Stimulated activated CD8-positive, alpha-beta memory T cell treated with anti-CD3 and anti-CD28 coated beads, Interleukin-4, amount 100 ng/mL, for 48 hours (primary cell): Measurements from ENCODE around the gene PDZD2.
"Not testable (repeated sequence)": the region's sequence is repeated elsewhere in the genome, so short reads cannot be mapped to it uniquely, and the experiment has no call there.

Experiments used
- DNase-seq: peaks from one replicate; pipeline ENCODE4 v3.0.0-alpha.2; 2020

The PDZD2 gene

DNA sequence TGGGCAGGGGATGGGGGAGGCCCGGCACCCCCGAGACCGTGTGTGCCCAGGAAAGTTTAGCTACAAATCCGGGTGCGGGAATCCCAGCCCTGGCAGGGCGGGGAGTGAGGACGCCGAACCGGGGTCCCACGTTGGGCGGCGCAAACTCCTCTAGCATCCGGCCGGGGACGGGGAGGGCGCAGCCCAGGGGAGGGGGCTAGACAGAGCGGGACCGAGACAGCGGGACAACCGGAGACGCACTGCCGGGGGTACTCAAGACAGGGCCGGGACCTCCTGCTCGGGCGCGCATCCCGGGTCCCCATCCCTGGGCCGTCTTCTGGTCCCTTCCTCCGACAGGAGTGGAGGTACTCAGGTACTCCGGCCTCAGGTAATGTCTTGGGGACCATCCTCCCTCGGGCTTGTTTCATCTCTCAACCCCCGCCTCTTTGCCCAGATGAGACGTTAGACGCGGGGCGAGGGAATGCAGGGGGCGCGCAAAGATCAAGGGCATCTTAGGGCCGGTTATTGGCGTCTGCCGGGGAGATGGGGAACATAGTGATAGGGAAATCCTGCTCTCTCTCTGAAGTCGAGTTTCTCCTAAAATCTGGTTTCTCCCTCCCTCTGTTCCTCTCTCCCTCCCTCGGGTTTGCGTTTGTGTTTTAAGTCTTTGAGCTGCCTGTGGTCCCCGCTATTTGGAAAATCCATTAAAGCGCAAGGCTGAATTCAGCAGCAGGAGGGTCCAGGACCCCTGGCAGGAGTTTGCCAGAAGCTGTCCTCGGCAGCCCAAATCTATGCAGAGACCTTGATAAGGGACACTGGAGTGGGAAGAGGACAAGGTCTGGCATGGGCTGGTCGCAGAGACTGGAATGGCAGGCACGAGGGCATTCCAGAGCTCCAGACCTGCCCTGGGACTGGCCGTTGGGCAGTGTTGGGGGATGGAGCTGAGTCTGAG lies 815 bp downstream of the PDZD2 start:
- peak; percentile 28 for DNase-seq

DNA sequence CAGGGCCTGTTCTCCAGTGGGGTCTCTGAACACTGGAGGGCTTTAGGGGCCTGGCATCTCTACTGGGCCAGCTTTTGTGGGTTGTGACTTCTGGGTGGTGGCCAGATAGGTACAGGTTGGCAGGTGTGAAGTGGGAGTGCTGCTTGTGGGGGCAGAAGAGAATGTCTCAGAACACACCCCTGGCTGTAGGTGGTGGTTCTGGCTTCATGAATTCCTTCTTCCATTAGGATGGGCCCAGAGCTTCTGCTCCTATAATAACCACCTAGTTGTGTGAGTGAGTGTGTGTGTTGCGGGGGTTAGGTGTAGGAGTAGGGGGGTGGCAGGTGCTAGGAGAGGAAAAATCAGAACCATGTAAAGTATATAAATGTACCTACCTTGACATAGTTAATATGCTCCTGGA lies 1.6 kb downstream of the PDZD2 start:
- DNase-seq, result no peak

DNA sequence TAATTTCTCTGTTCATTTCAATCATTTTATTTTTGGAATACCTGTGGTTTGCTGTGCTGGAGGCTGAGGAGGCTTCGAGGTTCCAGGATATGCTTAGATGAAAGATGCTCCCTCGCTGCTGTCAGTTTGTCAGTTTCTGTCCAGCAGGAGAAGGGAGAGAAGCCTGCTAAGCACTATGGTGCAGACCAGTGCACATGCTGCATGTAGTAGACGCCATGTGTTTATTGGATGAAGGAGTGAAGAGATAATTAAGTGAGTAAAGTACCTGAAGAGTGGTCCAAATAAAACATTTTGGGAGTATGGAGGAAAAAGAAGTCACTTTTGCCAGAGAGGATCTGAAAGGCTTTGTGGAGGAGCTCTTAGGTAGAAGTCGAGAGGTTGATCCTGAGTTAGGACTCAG lies 2.1 kb downstream of the PDZD2 start:
- no peak for DNase-seq

DNA sequence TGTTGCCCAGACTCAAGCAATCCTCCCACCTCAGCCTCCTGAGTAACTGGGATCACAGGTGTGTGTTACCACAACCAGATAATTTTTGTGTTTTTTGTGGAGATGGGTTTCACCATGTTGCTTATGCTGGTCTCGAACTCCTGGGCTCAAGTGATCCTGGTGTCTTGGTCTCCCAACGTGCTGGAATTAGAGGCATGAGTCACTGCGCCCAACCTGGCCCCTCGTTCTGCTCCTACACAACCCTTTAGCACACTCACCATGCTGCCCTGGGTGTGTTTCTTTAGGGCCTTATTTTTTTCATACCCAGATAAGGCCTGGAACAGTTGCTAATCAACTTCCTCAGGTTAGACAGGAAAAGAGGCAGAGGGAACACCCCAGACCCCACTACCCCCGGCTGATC lies 2.6 kb downstream of the PDZD2 start:
- no peak for DNase-seq

DNA sequence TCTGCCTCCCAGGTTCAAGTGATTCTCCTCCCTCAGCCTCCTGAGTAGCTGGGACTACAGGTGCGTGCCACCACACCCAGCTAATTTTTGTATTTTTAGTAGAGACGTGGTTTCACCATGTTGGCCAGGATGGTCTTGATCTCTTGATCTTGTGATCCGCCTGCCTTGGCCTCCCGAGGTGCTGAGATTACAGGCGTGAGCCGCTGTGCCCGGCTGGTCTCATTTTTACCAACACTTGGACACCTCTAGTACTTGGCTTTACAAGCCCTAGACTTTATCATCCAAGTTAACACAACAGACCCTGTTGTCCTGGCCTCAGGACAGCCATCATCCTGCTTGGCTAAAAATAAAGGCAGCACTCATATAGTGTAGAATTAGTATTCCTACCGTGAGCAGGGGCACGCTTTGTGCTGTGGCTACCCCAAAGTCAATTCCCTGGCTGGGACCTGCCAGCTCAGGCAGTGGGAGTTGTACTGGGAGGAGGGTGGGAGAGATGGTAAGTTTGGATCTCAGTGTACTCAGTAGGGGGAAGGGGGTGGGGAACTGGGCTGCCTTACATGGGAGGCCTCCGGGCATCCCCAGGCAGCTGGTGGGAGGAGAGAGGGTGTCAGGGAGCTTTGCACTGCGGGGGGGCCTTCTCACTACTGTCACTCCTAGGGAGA lies 6.6 kb downstream of the PDZD2 start:
- no peak for DNase-seq

DNA sequence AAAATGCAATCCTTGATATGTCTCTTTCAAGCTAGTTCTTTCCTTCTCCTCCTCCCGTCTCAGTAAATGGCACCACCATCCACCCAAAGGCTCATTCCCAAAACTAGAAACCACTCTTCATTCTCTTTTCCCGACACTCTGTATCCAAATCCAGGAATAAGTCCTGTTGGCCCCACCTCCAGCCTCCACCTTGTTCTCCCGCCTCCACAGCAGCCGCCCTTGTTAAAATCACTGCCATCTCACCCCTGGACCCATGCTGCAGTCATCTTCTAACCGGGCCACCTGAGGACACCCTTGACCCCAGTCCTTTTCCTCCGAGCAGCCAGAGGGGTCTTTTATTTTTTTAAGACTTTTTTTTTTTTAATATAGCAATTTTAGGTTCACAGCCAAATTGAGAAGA lies 9.4 kb downstream of the PDZD2 start:
- DNase-seq, result no peak

DNA sequence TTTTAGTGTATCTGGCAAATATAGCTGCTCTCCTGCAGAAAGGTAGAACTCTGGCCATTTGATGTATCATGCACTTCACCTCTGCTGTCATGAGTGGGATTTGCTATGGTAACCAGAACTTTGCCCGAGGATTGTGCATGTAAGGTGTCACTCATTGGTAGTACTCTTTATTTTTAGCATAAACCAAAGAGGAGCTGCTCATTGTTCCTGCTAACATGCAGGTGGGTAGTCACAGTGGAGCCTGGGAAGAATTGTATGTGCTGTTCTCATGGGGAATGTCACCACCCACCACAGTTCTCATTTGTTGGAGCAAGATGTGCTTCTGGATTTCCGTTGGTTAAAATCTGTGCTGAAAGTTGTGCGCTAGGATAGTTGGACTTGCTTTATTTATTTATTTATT lies 12.3 kb downstream of the PDZD2 start:
- DNase-seq, result no peak

DNA sequence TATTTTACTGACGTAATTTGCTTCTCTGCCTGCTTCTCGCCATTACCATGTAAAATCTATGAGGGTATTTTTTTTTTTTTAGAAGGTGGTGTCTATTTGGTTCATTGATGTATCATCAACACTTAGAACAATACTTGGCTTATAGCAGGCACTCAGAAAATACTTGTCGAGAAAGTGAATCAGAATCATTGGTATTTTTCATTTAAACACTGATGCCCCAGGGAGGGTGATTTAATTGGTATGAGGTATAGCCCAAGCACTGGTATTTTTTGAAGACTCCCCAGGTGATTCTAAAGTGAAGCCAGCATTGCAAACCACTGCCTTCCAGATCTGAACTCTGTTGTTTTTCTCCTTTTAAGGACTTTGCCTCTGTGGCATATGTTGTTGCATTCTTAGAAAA lies 16.6 kb downstream of the PDZD2 start:
- DNase-seq, result no peak

DNA sequence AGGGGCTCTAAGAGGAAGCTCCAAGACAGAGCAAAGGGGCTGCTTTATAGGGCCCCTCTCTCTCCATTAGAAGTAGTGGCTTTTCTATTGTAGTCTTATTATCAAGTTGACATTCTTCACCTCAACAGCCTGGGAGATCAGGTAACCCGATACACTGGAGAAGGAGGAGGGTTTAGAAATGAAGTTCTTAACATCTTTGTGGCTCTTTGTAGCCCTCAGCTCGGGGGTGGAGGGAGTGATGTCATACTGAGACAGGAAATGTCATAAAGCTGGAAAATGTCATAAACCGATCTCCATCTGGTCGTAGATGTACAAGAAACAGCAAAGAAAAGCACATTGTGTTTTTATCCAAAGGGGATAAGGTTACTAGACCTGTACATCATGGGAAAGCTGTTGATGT lies 17.9 kb downstream of the PDZD2 start:
- no peak for DNase-seq

DNA sequence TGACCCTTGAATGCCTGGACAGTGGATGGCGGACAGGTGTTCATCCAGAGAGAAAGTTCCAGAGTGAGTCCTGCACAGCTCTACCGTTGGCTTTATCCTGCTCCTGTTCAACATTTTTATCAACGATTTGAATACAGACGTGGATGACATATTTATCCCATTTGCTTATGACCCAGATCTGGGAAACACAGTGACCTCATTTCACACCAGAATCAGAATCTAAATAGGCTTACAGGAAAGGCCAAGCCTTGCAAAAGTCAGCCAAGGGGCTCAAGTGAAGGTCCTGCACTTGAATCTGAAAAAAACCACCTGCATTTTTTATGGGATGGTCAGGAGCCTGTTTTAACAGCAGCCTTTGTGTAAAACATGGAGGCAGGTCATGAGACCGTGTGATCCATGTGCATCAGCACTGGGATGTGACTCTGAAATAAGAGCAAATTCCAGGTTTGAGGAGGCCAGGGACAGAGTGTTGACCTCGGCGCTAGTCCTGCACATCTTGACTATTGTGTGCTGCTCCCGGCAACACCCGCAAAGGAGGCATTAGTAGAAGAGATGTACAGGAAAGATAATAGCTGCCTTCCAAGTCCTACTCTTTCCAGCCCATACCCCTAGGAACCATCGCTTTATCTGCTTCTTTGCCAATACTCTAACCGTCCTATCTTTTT lies 18.5 kb downstream of the PDZD2 start:
- DNase-seq, result no peak

DNA sequence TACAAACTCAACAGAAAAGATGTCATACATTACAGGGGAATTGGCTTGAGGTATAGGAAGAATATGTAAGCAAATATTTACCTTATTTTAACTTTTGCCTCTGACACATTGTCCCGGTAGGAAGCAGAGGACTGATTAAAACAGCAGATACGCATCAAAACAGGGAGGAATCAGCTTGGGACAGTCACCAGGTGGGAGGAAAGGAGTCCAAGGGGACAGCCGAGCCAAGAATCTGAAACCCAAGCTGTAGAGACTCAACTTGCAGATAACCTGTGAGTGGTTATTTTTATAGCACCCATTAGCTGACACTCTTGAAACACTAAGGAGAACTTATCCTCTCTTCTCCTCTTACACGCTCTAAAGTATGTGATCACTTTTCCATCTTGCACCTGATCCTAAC lies 22.3 kb downstream of the PDZD2 start:
- no peak for DNase-seq

DNA sequence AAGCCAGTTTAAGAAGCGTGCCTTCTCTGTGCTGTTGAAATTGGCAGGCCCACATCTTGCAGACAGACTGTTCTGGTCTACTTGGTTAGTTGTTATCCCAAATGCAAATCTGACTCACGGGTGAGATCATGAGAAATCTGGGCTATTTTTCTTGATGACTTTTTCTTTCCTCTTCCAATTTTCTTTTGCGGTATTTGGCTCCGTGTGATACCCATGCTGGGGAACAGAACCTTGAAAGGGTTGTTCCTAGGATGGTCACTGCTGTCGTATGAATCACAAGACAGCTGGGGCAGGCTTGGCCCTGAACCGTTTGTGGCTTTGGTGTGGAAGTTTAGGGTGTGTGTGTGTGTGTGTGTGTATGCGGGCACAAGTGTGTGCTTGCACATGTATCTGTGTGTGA lies 24.6 kb downstream of the PDZD2 start:
- DNase-seq, result no peak

DNA sequence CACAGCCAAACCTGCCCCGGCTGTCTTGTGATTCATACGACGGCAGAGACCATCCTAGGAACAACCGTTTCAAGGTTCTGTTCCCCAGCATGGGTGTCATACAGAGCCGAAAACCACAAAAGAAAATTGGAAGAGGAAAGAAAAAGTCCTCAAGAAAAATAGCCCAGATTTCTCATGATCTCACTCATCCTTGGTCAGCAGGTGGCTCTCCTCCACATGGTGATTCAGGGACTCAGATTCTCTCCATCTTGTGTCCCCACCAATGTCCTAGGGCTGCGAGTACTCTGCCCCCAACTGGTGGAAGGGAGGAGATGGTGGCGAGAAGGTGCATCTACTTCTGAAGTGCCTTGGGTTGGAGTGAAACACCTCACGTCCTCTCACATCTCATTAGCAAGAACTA lies 25.6 kb downstream of the PDZD2 start:
- no peak for DNase-seq

DNA sequence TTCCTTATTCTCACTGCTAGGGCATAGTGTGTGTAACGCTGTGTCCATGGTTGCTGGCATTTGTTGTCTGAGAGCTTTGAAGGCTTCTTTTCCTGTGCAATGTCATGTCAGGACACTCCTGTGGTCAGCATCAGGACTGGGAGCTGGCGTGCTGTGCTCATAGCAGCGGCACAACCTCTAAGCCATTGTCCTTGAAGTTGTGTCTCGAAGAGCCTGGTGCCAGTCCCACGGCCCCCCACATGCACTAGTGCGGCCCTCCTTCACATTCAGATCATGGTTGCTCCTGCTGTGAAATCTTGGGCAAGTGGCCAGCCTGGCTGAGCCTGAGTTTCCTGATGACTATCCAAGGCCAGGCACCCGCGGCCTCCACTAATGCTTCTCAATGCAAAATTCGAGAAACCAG lies 32.4 kb downstream of the PDZD2 start:
- DNase-seq, result no peak

DNA sequence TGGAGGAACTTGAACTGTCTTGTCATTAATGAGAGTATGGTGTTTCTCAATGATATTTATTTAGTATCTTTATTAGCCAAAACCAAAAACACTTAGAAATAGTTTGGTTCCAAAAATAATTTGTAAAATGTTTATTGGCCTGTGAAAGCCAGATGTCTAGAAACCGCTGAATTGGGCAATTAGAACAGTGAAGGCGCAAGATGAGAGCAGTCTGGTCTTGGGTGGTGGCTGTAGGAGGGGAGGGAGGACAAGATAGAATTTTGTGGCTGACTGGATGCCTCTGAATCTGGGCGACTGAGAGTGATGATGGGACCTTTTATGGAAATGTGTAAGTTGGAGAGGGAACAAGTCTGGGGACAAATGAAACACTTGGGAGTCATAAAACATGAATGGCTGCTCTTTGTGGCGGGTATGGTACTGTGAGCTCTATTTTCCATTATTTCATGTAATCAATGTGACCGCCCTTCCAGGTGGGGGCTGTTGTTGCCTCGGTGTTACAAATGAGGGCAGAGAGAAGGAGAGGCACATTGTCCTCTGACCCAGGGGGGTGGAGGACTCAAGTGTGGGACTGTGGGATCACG lies 35.5 kb downstream of the PDZD2 start:
- no peak for DNase-seq

DNA sequence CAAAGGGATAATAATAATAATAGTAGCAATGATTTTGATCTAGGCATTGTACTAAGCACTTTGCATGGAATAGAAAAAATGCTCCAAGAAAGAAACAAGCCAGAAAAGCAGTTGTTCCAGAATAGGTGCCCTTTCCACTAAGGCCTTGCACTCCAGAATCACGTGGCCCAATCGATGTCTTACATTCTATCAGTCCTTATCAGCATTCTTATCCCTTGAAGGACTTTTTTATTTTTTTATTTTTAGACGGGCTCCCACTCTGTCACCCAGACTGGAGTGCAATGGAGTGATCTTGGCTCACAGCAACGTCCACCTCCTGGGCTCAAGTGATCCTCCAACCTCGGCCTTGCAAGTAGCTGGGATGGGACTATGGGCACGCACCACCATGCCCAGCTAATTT lies 36.5 kb downstream of the PDZD2 start:
- DNase-seq, result no peak

DNA sequence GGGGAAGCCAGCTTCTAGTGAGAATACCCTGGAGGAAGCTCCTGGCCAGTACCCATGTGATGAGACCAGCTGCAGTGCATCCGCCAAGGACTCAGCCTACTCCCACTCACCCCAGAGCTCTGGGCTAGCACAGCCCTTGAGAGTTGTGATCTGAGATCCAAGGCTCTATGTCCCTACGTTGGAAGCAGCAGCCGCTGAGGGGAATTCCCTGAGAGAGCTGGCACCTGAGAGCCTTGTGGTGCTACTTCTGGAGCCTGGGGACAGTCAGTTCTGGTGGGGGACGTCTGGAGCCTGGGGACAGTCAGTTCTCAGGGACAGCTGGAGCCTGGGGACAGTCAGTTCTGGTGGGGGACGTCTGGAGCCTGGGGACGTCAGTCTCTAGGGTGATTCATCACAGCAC lies 39.2 kb downstream of the PDZD2 start:
- no peak for DNase-seq

DNA sequence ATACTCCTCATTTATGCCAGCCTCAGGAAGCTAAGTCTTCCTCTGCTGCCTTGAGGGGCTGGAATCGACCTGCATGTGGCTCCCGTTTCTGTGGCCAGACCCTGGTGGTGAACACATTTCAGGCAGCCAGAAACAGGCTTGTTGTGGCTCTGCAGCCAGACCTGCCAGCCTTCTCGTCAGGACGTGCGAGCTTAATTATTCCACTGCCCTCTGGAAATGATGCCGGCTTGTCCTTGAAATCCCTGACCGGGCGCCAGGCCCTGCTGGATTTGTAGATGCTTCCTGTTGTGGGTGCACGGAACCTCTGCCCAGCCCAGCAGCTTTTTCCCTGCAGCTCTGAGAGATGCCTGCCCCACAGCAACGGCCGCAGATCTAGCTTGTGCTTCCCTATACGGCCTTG lies 41.6 kb downstream of the PDZD2 start:
- no peak for DNase-seq

DNA sequence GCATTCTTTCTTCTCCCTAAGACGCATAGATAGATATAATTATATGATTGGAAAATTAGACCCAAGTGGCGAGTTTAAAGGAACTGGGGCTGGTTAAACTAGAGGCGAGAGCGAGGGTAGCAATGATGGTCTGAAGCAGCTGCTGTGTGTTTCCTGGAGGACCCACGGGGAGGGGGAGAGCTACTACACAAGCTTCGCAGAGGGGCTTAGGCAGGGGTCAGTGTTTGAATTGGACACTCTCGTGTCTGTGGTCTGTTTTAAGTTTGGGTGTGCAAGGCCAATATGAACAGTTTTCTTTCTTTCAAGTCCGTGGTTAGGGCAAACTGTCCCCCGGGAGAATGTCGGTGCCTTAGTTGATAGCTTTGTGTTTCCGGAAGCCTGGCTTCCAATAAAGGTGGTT lies 43.1 kb downstream of the PDZD2 start:
- no peak for DNase-seq

DNA sequence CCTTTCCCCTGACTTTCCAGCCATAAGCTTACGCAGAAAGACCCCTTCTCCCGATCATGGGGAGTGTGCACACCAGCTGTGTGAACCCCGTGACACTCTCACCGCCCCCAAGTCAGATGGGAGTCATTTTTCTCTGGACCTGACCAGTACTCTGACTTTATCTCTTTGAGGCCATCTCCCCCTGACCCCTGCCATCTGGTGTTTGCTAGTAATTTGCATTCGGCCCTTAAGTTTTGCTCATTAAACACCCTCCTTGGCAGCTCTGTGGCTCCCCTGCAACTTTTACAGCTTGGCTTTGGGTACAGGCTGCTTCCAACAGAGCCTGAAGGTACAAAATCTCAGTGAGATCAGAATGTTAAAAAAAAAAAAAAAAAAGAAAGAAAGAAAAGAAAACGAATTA lies 43.9 kb downstream of the PDZD2 start:
- no peak for DNase-seq

DNA sequence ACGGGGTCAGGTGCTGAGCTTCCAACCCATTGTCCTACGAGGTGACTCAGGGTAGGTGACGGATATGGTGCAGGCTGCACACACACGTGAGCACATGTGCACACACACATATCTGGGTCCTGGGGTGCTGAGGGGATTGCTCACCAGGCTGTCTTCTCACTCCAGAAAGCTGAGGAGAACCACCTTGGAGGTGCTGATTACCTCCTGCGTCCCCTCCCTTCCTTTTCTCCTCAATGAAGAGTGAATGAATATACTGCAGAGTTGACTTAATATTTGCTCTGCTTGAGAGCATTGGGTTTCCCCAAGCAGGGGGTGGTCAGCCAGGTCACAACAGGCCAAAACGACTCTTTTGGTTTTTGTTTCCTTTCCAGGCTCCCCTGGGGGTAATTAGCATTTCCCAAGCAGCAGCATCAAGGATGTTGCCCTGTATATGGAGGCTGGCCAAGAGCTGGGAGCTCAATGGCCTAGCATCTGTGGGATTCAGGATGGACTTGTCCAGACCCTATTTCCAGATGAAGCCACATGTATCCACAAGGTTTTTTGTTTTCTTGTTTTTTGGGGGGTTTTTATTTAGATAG lies 49.7 kb downstream of the PDZD2 start:
- DNase-seq, result no peak

DNA sequence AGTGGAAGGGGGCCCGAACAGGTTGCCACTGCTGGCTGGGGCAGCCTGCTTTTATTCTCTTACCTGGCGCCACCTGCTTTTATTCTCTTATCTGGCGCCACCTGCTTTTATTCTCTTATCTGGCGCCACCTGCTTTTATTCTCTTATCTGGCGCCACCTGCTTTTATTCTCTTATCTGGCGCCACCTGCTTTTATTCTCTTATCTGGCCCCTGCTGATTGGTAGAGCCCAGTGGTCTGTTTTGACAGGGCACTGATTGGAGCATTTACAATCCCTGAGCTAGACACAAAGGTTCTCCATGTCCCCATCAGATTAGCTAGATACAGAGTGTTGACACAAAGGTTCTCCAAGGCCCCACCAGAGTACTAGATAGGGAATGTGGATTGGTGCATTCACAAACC lies 52.5 kb downstream of the PDZD2 start:
- DNase-seq, result not testable (repeated sequence)

DNA sequence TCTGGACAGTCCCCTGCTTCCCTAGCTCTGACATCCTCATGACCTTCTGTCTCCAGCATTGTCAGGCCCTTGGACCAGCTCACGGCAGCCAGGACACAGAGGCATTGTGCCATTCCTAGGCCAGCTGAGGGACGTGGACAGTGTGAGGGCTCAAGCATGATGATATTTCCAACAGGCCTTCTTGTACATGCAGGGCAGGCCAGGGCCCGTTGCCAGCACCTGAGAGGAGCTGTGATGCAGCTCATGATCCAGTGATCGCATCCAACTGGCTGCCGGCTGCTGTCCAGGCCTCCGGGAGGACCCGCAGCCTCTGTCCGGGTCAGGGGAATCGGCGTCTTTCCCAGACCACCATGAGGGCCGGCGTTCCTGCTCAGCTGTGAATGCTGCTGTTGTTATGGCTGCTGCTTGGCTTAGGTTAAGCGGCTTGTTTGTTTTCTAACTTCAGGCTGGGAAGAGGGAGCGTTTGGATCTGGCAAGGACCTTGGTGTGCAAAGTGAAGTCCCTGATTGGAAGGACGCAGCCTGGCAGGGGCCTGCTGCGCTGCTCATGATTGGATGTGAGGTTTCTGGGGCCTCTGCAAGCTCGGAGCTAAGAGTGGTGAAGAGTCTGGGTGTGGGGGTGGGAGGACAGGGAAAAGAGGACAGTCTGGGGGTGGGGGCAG lies 53.8 kb downstream of the PDZD2 start:
- DNase-seq, result no peak
